ENCODE results near the gene GRK5.

The GRK5 gene

DNA sequence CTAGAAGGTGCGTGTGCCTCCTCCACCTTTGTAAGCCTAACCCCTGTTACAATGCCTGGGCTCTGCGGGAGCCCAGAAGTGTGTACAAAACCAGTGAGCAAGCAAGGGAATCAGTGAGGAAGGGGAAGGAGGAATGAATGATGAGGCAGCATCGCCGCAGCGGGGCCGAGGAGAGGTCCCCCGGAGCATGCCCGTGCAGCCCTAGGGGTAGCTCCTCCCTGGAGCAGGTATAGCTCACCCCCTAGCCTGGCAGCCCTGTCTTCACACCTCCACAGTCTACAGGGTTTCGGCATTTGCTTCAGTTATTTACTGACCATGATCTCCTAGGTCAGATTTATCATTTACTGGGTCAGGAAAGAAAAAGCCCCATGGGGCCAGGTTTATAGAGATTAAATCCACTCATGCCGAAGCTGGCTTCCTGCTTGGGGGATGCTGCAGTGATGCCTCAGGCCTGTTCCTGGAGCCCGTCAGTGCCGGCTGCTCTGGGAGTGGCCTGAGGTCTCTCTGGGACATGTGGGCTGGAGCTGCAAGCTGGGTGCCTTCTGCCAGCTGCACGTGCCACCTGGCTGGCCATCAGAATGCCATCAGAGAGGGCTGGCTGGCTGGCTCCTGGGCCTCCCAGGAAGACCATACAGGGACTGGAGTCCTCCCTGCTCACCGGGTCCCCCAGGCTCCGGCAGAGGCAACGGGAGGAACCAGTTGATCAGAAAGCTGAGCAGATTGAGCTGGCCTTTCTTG is 138.9 kb downstream of the GRK5 start:
- no peak overlapping the region for H3K27ac Mint-ChIP-seq
- intact Hi-C loops (cut with micrococcal nuclease), result no loop called here

DNA sequence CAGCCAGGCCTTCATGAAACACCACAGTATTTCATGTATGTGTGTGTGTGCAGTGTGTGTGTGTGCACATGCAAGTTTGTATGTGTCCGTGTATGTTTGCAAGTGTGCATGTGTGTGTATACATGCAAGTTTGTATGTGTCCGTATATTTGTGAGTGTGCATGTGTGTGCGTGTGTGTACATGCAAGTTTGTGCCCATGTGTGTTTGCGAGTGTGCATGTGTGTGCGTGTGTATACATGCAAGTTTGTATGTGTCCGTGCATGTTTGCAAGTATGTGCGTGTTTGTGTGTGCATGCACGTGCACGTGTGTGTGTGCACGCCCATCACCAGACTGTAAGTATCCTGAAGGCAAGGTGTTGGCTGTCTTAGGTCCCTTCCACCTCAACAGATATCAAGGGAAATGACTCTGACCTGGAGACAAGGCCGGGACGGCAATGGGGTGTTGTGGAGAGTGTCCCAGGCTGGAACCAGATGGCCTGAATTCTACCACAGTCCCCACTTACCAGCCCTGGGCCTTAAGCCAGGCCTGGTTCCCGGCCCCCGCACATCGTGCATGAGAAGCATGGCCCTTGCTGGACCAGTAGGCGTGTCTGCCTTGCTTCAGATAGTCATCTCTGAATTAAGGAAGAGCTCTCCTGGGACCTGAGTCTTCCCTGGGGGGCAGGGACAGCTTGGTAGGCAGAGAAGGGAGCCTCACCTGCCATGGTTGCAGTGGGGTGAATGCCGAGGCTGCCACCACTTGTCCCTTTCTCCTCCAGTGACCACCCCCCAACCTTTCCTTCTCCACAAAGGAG is 140.0 kb downstream of the GRK5 start:
- no peaks in the 10 kb centered on the region for H3K27me3 Mint-ChIP-seq
- H3K9me3 Mint-ChIP-seq, result peaks cover 16% of the 10 kb centered on the region
- no peaks in the 10 kb centered on the region for H3K36me3 Mint-ChIP-seq (ENCODE audit: low read depth)
- no peak overlapping the region for H3K4me3 Mint-ChIP-seq
- H3K4me1 Mint-ChIP-seq (ENCODE audit: low read depth), result peaks cover 9% of the 10 kb centered on the region
- H3K27ac Mint-ChIP-seq, result no peak overlapping the region
- intact Hi-C loops (cut with micrococcal nuclease), result no loop called here

More for the DNA sequence above, 138.9 kb downstream of the GRK5 start:
- no peaks in the 10 kb centered on the region for H3K36me3 Mint-ChIP-seq (ENCODE audit: low read depth)
- H3K9me3 Mint-ChIP-seq, result peaks cover 7% of the 10 kb centered on the region
- H3K27me3 Mint-ChIP-seq, result no peaks in the 10 kb centered on the region
- peaks cover 12% of the 10 kb centered on the region for H3K4me1 Mint-ChIP-seq (ENCODE audit: low read depth)
- H3K4me3 Mint-ChIP-seq, result no peak overlapping the region

DNA sequence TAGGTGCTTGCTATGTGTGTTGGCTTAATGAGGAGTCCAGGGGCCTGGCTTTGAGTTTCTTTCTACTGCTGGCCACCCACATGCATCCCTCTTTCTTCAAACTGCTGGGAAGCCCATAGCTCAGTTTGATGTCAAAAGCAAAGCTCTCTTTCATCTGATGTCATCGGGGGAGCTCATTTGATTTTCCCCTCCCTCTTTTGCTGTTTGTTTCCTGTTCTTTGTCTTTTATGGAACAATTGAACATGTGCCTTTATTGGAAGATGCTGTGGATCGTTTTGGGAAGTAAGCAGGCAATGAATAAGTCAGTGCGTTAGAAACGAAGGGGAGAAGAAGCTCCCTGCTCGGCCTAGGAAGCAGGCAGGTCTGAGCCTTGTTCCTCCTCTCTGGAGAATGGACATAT is 140.7 kb downstream of the GRK5 start:
- H3K4me3 Mint-ChIP-seq, result no peak overlapping the region
- peaks cover 9% of the 10 kb centered on the region for H3K4me1 Mint-ChIP-seq (ENCODE audit: low read depth)
- no peaks in the 10 kb centered on the region for H3K27me3 Mint-ChIP-seq
- no peaks in the 10 kb centered on the region for H3K36me3 Mint-ChIP-seq (ENCODE audit: low read depth)
- intact Hi-C loops (cut with micrococcal nuclease), result no loop called here
- H3K27ac Mint-ChIP-seq, result no peak overlapping the region
- peaks cover 16% of the 10 kb centered on the region for H3K9me3 Mint-ChIP-seq

DNA sequence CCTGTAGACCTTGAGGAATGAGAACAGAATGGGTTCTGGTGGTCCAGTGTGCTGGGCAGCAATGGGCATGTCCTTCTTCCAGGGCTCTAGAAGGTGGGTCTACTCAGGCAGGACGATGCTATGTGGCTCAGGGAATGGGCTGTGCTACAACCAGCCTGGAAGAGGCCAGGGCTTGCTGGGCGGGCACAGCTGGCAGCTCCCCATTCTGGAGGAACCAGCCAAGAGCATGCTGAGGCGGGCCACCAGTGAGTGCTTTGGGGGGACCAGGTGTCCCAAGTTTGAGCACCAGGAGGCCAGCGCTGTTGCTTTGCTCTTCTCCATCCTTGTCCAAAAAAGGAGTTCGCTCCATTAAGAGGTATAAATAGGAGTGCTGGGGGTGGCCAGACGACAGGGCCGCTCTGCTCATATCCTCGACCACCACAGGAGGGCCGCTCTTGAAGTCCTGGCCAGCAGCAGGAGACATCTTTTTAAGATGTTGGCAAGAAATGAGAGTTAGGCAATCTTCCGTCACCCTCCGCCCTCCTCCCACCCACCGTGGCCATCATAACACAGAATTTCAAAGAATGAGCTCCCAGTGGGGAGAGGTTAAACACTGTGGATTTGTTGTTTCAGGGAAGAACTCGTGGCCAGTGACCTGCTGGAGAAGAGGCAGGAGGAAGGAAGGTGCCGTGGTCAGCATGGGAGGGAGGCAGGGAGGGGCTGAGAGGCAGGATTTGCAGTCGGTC is 141.3 kb downstream of the GRK5 start:
- intact Hi-C loops (cut with micrococcal nuclease), result no loop called here
- H3K36me3 Mint-ChIP-seq (ENCODE audit: low read depth), result no peaks in the 10 kb centered on the region
- peaks cover 9% of the 10 kb centered on the region for H3K4me1 Mint-ChIP-seq (ENCODE audit: low read depth)
- H3K27me3 Mint-ChIP-seq, result no peaks in the 10 kb centered on the region
- H3K9me3 Mint-ChIP-seq, result peaks cover 16% of the 10 kb centered on the region
- H3K27ac Mint-ChIP-seq, result no peak overlapping the region
- H3K4me3 Mint-ChIP-seq, result no peak overlapping the region

DNA sequence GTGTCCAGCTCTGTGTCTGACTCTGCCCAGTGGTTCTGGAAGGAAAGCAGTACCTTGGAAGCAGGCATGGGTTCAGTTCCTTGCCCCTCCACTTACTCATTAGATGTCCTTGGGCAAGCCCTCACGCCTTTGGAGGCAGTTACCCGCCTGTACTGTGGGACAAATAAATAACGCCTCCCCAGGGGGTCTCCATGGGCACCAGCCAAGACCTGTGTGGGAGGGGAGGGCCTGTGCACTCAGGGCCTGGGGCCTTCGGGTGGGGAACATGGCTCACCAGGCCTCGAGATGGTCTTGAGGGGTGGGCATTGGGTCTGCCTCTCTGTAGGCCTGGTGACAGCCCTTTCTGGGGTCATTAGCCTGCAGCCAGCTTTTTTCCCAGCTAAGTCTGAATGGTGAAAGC is 142.0 kb downstream of the GRK5 start:
- H3K27ac Mint-ChIP-seq, result no peak overlapping the region
- intact Hi-C loops (cut with micrococcal nuclease), result no loop called here
- no peaks in the 10 kb centered on the region for H3K27me3 Mint-ChIP-seq
- peaks cover 9% of the 10 kb centered on the region for H3K4me1 Mint-ChIP-seq (ENCODE audit: low read depth)
- no peak overlapping the region for H3K4me3 Mint-ChIP-seq
- H3K9me3 Mint-ChIP-seq, result peaks cover 16% of the 10 kb centered on the region
- H3K36me3 Mint-ChIP-seq (ENCODE audit: low read depth), result no peaks in the 10 kb centered on the region

DNA sequence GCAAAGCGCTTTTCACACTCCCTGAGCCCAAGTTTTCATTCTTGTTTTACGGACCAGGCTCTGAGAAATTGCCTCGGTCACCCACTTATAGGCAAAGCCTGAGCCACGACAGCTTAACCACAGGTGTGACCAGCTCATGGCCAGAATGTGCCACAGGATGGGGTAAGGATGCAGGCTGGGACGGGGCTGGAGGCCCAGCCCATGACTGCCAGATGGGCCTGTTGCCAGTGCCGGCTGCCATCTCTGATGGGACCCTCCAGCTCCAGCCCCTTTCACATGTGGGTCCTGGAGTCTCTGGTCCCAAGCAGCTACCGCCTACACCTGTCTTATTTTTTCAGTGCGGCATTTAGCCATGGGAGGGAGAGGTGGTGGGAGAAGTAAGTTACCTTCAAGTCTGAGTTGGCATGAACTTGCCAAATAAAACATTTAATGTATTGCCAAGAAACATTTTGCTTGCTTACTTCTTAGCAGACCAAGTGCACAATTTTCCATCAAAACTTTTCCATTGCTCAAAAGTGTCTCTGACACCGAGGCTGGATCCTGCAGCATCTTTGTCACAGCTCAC is 142.6 kb downstream of the GRK5 start:
- intact Hi-C loops (cut with micrococcal nuclease), result no loop called here
- Mint-ChIP-seq H3K4me3 (no peak overlapping the region), H3K27ac (no peak overlapping the region), H3K27me3 (no peaks in the 10 kb centered on the region), H3K9me3 (peaks cover 16% of the 10 kb centered on the region), H3K4me1 (ENCODE audit: low read depth) (peaks cover 9% of the 10 kb centered on the region), H3K36me3 (ENCODE audit: low read depth) (no peaks in the 10 kb centered on the region)

DNA sequence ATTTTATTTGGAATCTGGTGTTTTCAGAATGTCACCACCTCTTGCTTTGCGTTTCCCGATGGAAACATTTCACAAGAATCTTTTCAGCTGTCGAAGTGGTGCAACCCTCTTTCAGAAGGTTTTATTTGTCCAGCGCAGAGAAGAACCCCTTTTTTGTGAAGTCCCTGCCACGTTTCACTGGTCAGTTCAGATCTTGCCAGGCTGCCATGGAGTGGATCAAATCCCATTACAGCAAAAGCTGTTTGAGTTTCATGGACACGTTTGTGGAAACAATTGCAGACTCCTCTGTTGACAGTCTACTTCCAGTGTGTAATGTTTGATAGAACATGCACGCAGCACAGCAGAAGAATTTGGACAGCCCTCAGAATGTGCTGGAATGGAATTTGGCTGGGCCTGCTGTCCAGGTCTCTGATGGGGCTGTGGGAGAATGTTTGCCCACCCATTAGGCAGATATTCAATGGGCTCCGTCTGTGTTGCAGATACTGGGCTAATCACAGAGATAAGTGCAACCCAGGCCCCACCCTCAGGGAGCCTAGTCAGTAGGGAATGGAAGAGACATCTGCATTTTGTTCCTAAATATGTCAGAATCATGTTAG is 143.2 kb downstream of the GRK5 start:
- Mint-ChIP-seq H3K36me3 (ENCODE audit: low read depth) (no peaks in the 10 kb centered on the region), H3K27ac (no peak overlapping the region), H3K4me1 (ENCODE audit: low read depth) (peaks cover 9% of the 10 kb centered on the region), H3K27me3 (no peaks in the 10 kb centered on the region), H3K4me3 (no peak overlapping the region), H3K9me3 (peaks cover 17% of the 10 kb centered on the region)
- intact Hi-C loops (cut with micrococcal nuclease), result no loop called here

DNA sequence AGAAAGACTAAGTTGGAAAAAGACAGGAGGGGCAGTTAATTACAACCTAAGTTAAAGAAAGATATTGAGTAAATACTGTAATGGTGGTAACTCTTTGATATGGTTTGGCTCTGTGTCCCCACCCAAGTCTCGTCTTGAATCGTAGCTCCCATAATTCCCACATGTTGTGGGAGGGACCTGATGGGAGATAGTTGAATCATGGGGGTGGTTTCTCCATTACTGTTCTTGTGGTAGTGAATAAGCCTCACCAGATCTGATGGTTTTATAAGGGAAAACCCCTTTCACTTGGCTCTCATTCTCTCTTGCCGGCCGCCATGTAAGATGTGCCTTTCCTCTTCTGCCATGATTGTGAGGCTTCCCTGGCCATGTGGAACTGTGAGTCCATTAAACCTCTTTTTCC is 143.8 kb downstream of the GRK5 start:
- peaks cover 9% of the 10 kb centered on the region for H3K4me1 Mint-ChIP-seq (ENCODE audit: low read depth)
- H3K4me3 Mint-ChIP-seq, result no peak overlapping the region
- H3K27ac Mint-ChIP-seq, result no peak overlapping the region
- no peaks in the 10 kb centered on the region for H3K27me3 Mint-ChIP-seq
- peaks cover 23% of the 10 kb centered on the region for H3K9me3 Mint-ChIP-seq
- no peaks in the 10 kb centered on the region for H3K36me3 Mint-ChIP-seq (ENCODE audit: low read depth)
- intact Hi-C loops (cut with micrococcal nuclease), result no loop called here

DNA sequence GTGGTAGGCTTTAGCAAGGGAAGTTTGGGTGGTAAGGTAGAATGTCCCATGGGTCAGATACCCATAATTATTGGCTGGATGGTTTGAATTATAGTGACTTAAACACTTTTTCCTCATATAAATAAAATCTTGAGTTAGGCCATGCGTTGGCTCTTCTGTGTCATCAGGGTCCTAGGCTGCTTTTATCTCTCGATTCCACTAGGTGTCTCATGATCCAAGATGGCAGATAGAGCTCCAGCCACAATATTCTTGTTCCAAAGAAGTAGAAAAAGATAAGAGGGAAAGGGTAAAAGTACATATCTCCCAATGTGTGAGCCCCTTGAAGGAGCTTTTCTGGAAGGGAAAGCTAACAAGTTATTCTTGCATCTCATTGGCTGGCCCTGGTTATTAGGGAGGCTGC is 144.7 kb downstream of the GRK5 start:
- H3K36me3 Mint-ChIP-seq (ENCODE audit: low read depth), result no peaks in the 10 kb centered on the region
- H3K9me3 Mint-ChIP-seq, result peaks cover 31% of the 10 kb centered on the region
- H3K4me1 Mint-ChIP-seq (ENCODE audit: low read depth), result peaks cover 9% of the 10 kb centered on the region
- H3K4me3 Mint-ChIP-seq, result no peak overlapping the region
- H3K27ac Mint-ChIP-seq, result no peak overlapping the region
- intact Hi-C loops (cut with micrococcal nuclease), result no loop called here
- H3K27me3 Mint-ChIP-seq, result no peaks in the 10 kb centered on the region

DNA sequence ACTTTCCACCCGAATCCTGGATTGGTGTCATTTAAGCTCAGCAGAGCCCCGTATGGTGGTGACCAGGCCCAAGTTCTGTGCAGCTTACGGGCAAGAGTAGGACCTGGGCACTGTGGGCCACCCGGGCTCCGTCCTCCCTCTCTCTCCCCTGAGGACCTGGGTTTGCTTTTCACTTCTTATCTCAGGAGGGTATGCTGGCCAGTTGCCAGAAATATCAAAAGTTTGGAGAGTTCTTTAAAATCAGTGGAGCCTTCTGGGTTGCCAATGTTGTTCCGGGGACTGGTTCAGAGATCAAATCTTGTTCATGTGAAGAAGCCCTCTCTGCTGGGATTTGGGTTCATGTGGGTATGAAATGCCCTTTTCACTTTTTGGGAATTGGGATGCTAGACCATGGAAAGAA is 145.4 kb downstream of the GRK5 start:
- Mint-ChIP-seq H3K4me1 (ENCODE audit: low read depth) (peaks cover 9% of the 10 kb centered on the region), H3K4me3 (no peak overlapping the region), H3K27ac (no peak overlapping the region), H3K9me3 (peaks cover 31% of the 10 kb centered on the region), H3K36me3 (ENCODE audit: low read depth) (no peaks in the 10 kb centered on the region), H3K27me3 (no peaks in the 10 kb centered on the region)
- intact Hi-C loops (cut with micrococcal nuclease), result no loop called here

DNA sequence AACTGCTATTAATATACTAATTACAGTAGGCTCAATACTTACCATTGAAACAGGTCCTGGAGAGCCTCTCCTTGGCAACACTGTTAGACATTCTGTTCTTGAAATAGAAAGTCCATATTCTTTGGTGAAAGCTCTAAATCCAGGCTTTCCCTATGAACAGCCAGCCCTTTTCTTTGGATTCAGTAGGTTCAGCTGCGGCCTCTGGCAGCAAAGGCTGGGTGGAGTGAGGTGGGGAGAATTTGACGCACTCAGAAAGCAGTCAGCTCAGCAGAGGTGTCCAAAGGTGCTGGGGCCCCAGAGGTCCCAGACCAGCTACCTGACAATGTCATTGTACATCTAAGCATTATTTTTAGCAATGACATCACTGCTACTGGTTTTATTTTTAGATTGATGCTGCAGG is 146.1 kb downstream of the GRK5 start:
- intact Hi-C loops (cut with micrococcal nuclease), result no loop called here

DNA sequence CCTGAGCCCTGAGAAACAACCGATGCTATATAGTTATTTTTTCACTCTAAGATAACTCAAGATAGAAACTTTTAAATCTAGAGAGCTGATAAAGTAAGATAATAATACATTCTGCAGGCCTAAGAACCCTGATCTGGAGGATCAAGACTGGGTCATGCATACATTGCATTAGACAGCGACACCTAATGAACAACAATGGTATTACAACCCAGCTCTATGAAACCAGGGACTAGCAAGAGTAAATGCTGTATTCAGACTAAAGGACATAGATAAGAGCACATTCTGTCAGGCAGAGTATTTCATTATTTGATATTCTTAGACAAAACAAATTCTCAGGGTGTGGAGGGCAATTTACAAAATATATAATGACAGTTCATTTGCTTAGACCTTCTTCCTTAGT is 148.6 kb downstream of the GRK5 start:
- Mint-ChIP-seq H3K4me1 (ENCODE audit: low read depth) (peaks cover 16% of the 10 kb centered on the region), H3K27ac (no peak overlapping the region), H3K9me3 (peaks cover 38% of the 10 kb centered on the region), H3K4me3 (no peak overlapping the region), H3K36me3 (ENCODE audit: low read depth) (no peaks in the 10 kb centered on the region), H3K27me3 (no peaks in the 10 kb centered on the region)
- intact Hi-C loops (cut with micrococcal nuclease), result no loop called here

More for the DNA sequence above, 146.1 kb downstream of the GRK5 start:
- Mint-ChIP-seq H3K36me3 (ENCODE audit: low read depth) (no peaks in the 10 kb centered on the region), H3K9me3 (peaks cover 31% of the 10 kb centered on the region), H3K4me3 (no peak overlapping the region), H3K4me1 (ENCODE audit: low read depth) (peaks cover 9% of the 10 kb centered on the region), H3K27ac (no peak overlapping the region), H3K27me3 (no peaks in the 10 kb centered on the region)

DNA sequence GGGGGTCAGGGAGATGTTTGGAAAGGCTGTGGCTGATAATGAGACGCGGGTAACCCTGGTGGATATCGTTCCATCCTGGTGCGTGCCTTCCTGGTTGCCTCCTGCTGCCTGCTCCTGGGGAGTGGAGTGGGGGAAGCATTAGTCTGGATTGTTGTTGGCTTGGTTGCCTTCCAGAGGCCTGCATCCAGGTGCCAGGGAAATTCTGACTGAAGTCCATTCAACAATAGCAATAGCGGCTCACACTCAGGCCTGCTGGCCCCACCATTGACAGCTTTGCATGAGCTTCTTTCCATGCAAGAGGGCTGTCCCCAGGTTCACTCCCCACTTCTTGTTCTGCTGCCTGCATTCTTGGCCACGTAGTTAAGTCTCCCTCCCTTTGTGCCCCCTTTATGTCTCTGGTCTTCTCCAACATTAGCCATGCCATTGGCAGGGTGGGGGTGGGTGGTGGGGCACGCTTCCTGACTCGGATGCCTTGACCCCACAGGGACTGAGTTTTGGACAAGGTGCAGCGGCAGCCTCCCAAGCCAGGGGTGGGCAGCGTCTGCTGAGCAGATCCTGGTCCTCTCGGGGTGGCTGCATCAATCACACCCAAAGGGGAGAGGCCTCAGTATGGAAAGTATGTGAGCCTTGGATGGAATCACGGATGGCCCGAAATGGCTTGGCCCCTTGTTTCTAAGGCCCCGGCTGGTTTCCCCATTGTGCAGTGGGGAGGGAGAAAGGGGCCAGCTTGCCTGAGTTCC is 150.2 kb downstream of the GRK5 start:
- no peak overlapping the region for H3K27ac Mint-ChIP-seq
- peaks cover 16% of the 10 kb centered on the region for H3K4me1 Mint-ChIP-seq (ENCODE audit: low read depth)
- peaks cover 25% of the 10 kb centered on the region for H3K9me3 Mint-ChIP-seq
- H3K27me3 Mint-ChIP-seq, result no peaks in the 10 kb centered on the region
- H3K4me3 Mint-ChIP-seq, result no peak overlapping the region
- no peaks in the 10 kb centered on the region for H3K36me3 Mint-ChIP-seq (ENCODE audit: low read depth)
- intact Hi-C loops (cut with micrococcal nuclease), result no loop called here
